HG02973 (cell line): Measurements from ENCODE around the gene KCNT2.

Source experiments
- ATAC-seq: cut with Tn5 transposase; IDR thresholded peaks from one replicate; pipeline ENCODE4 v1.9.1; 2021; ENCODE audit warnings: moderate library complexity; ENCODE audit not compliant: unreplicated experiment

The KCNT2 gene

GRCh38 chr1:196401891-196402290 lies 206.3 kb downstream of the KCNT2 start:
- ATAC-seq = no peak

GRCh38 chr1:196401452-196401833 lies 206.8 kb downstream of the KCNT2 start:
- no peak for ATAC-seq

GRCh38 chr1:196400478-196401451 lies 207.5 kb downstream of the KCNT2 start:
- no peak for ATAC-seq

GRCh38 chr1:196399713-196400112 lies 208.5 kb downstream of the KCNT2 start:
- no peak for ATAC-seq

GRCh38 chr1:196393742-196394141 lies 214.5 kb downstream of the KCNT2 start:
- no peak for ATAC-seq

- ATAC-seq = no peak
Measured at GRCh38 chr1:196393282-196393681, 215.0 kb downstream of the KCNT2 start.

GRCh38 chr1:196387766-196388165 lies 220.5 kb downstream of the KCNT2 start:
- no peak for ATAC-seq

- ATAC-seq = no peak
Measured at GRCh38 chr1:196385109-196385508, 223.1 kb downstream of the KCNT2 start.

GRCh38 chr1:196382383-196382782 lies 225.9 kb downstream of the KCNT2 start:
- ATAC-seq = no peak

- no peak for ATAC-seq
Measured at GRCh38 chr1:196381544-196381943, 226.7 kb downstream of the KCNT2 start.

- ATAC-seq = no peak
Measured at GRCh38 chr1:196380316-196380715, 227.9 kb downstream of the KCNT2 start.

- ATAC-seq = no peak
Measured at GRCh38 chr1:196377811-196378210, 230.4 kb downstream of the KCNT2 start.

GRCh38 chr1:196376630-196377328 lies 231.5 kb downstream of the KCNT2 start:
- ATAC-seq = no peak

- ATAC-seq = no peak
Measured at GRCh38 chr1:196373798-196374197, 234.4 kb downstream of the KCNT2 start.

- peak; percentile 83 for ATAC-seq
Measured at GRCh38 chr1:196372896-196373536, 235.2 kb downstream of the KCNT2 start.

- ATAC-seq = no peak
Measured at GRCh38 chr1:196367838-196368237, 240.4 kb downstream of the KCNT2 start.

- no peak for ATAC-seq
Measured at GRCh38 chr1:196366817-196367495, 241.3 kb downstream of the KCNT2 start.

- ATAC-seq = no peak
Measured at GRCh38 chr1:196361112-196361714, 247.0 kb downstream of the KCNT2 start.

- ATAC-seq = no peak
Measured at GRCh38 chr1:196357913-196358312, 250.3 kb downstream of the KCNT2 start.

GRCh38 chr1:196355206-196355786 lies 252.9 kb downstream of the KCNT2 start:
- no peak for ATAC-seq
